Tibial artery (tissue), 4 donors: ENCODE measurements around the gene ATP13A1.

ENCODE experiments used
- DNase-seq, 2 donors: peaks; one replicate each; pipeline ENCODE4 v3.0.0-alpha.2; 2019
- H3K27ac ChIP-seq, 2 donors: fragments of 200-600 bp; sonication (generic) in 1 of 2; 1 replicate in 1 of 2; 2 replicates in 1 of 2; pipeline ENCODE4 v1.5.1; 2018 to 2019; ENCODE audit warnings: mild to moderate bottlenecking in 1 of 2
- H3K27me3 ChIP-seq, 2 donors: fragments of 200-600 bp; sonication (generic) in 1 of 2; one replicate each; pipeline versions ENCODE4 v1.5.1 to v1.6.0; 2016 to 2019
- H3K36me3 ChIP-seq, 3 donors: fragments of 200-600 bp; sonication (generic) in 2 of 3; one replicate each; pipeline ENCODE4 v1.5.1; 2016 to 2019; ENCODE audit warnings: mild to moderate bottlenecking in 2 of 3
- H3K4me1 ChIP-seq, 4 donors: fragments of 200-600 bp; sonication (generic) in 2 of 4; 1 replicate in 3 of 4; 2 replicates in 1 of 4; pipeline ENCODE4 v1.5.1; 2016 to 2019
- H3K4me3 ChIP-seq, 2 donors: fragments of 200-600 bp; sonication (generic) in 1 of 2; 1 replicate in 1 of 2; 2 replicates in 1 of 2; pipeline ENCODE4 v1.5.1; 2018 to 2019; ENCODE audit warnings: mild to moderate bottlenecking in 2 of 2
- H3K9me3 ChIP-seq, 3 donors: fragments of 200-600 bp; sonication (generic) in 1 of 3; one replicate each; pipeline ENCODE4 v1.5.1; 2016 to 2019
- CTCF ChIP-seq, 2 experiments: fragments of 200-600 bp in 1 of 2; fragments of 450-650 bp in 1 of 2; IDR thresholded peaks; one replicate each; pipeline ENCODE4 v1.5.1; 2017 to 2019; ENCODE audit warnings: antibody characterized with exemption in 2 of 2, mild to moderate bottlenecking in 1 of 2, moderate library complexity in 1 of 2
- intact Hi-C: fragments of 100-400 bp; cut with DNase I; formaldehyde crosslinking; loops from one replicate; pipeline ENCODE4 v1.15.0; 2023; ENCODE audit warnings: low total_unique reads

Gene ATP13A1

DNA sequence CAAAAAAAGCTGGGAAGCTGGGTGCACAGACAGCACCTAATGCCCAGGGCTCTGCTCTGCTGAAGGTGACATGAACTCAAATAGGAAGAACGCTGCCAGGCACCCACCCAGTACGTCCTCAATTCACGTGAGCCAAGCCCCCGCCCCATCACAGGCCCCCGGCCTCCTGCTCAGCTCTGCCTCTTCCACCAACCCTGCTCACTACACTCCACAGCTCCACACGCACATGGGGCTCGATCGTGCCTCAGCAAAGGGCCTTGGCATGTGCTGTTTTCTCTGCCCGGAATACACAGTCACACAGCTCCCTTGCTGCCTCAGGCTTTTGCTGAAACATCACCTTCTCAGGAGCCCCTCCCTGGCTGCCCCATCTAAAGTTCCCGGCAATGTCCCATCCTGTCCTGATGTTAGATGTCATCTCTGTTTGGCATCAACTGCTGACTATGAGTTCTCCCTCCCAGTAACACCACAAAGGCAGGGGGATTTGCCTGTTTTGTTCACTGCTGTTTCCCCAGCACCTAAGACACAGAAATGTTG, 2.3 kb downstream of the ATP13A1 start:
- no peak overlapping the region for H3K4me3 ChIP-seq
- H3K9me3 ChIP-seq: no peaks in the 10 kb centered on the region
- peaks cover 0 to 19% (median 16%) of the 10 kb centered on the region in 4 donors for H3K4me1 ChIP-seq
- H3K36me3 ChIP-seq: peaks cover 36 to 44% (median 38%) of the 10 kb centered on the region in 3 donors
- TF ChIP-seq CTCF (IDR thresholded peaks at IDR 0.05): no peak
- no peaks in the 10 kb centered on the region for H3K27me3 ChIP-seq
- intact Hi-C loops: no loop called here
- H3K27ac ChIP-seq: no peak overlapping the region
- no peak for DNase-seq

GRCh38 chr19:19659646-19660245, 3.7 kb downstream of the ATP13A1 start:
- intact Hi-C loops: no loop called here
- DNase-seq: no peak
- no peak overlapping the region for H3K27ac ChIP-seq
- H3K9me3 ChIP-seq: no peaks in the 10 kb centered on the region
- no peak for TF ChIP-seq CTCF (IDR thresholded peaks at IDR 0.05)
- H3K36me3 ChIP-seq: peaks cover 51 to 58% (median 52%) of the 10 kb centered on the region in 3 donors
- H3K27me3 ChIP-seq: no peaks in the 10 kb centered on the region
- H3K4me1 ChIP-seq: peaks cover 0 to 19% (median 16%) of the 10 kb centered on the region in 4 donors
- no peak overlapping the region for H3K4me3 ChIP-seq

- Histone ChIP-seq H3K27ac (no peak overlapping the region), H3K4me1 (peaks cover 0 to 15% (median 11%) of the 10 kb centered on the region in 4 donors), H3K4me3 (no peak overlapping the region), H3K27me3 (no peaks in the 10 kb centered on the region), H3K9me3 (no peaks in the 10 kb centered on the region), H3K36me3 (peaks cover 74 to 82% (median 76%) of the 10 kb centered on the region in 3 donors)
- DNase-seq: no peak
- intact Hi-C loops: no loop called here
- no peak for TF ChIP-seq CTCF (IDR thresholded peaks at IDR 0.05)
Observed at GRCh38 chr19:19657397-19657783, 6.1 kb downstream of the ATP13A1 start.

GRCh38 chr19:19656451-19657396, 6.8 kb downstream of the ATP13A1 start:
- Histone ChIP-seq H3K4me3 (no peak overlapping the region), H3K27me3 (no peaks in the 10 kb centered on the region), H3K27ac (no peak overlapping the region), H3K36me3 (peaks cover 81 to 88% (median 82%) of the 10 kb centered on the region in 3 donors), H3K4me1 (peaks cover 0 to 8% (median 4%) of the 10 kb centered on the region in 4 donors), H3K9me3 (no peaks in the 10 kb centered on the region)
- TF ChIP-seq CTCF (IDR thresholded peaks at IDR 0.05): no peak
- intact Hi-C loops: no loop called here
- no peak for DNase-seq

DNA sequence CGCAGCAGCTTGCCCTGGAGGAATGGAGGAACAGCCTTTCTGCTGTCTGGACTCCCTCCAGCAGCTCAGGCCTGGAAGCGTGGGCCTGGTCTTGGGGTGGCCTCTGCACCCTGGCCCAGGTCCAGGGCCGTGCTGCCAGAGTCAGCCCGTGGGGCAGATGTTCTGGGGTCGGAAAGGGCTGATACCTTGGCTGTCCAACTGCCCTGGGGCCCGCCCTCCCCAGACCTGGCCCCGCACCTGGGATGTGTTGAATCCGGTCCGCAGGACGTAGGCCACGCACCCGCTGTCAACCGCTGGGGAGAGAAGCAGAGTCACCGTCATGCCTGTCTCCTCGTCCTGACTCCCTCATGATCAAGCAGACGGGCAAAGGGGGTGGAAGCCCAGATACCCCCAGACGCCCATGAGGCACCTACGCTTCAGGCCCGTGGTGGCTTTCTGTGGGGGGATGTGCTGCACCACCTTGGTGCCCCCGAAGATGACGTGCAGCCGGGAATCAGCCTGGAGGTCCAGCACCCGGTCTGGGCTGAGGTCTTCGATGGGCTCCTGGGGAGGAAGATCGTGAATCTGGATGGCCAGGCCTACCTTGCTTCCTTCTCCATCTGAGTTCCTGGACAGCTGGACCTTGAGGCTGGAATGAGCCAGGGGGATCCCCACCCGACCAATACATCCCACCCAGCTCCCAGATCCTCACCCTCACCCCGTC, 7.7 kb downstream of the ATP13A1 start:
- DNase-seq: no peak
- Histone ChIP-seq H3K27me3 (no peaks in the 10 kb centered on the region), H3K9me3 (no peaks in the 10 kb centered on the region), H3K27ac (no peak overlapping the region), H3K4me3 (no peak overlapping the region), H3K4me1 (no peaks in the 10 kb centered on the region), H3K36me3 (peaks cover 90 to 98% (median 92%) of the 10 kb centered on the region in 3 donors)
- intact Hi-C loops: no loop called here
- TF ChIP-seq CTCF (IDR thresholded peaks at IDR 0.05): no peak
